ENCODE data around the gene PIK3C2G. TPM values are rescaled to one million over a fixed set of nuclear protein-coding genes. Genes with fewer than 3 reads are reported as not detected.

PIK3C2G gene
- not detected in 5 replicates for total RNA-seq (2022; extraction: Qiagen RNA extraction; ENCODE audit: low read depth)

GRCh38 chr12:18261273-18261672, at the start of gene PIK3C2G:
PIK3C2G (plus strand) TSS chr12:18261518; CDS start chr12:18282082, 20,564 bp downstream.

Other genes starting within 250 kb of the PIK3C2G start
- not detected in 5 replicates for gene RERGL, start 171.3 kb upstream of the PIK3C2G start, total RNA-seq (2022; extraction: Qiagen RNA extraction; ENCODE audit: low read depth)